GM18526 (cell line): ENCODE data around the gene CASP12.

Experiments used
- POLR2A ChIP-seq: IDR thresholded peaks from 3 replicates; pipeline ENCODE4 v1.6.1; 2011; ENCODE audit not compliant: insufficient read length; ENCODE audit errors: extremely low read depth

CASP12 gene

GRCh38 chr11:104905271-104905670, 7.0 kb upstream of the CASP12 start:
- TF ChIP-seq POLR2A, result no peak

- TF ChIP-seq POLR2A, result no peak
Measured at GRCh38 chr11:104899226-104899625, 966 bp upstream of the CASP12 start.

- no peak for TF ChIP-seq POLR2A
Measured at GRCh38 chr11:104898685-104899013, 389 bp upstream of the CASP12 start.

GRCh38 chr11:104895634-104896033, 2.6 kb downstream of the CASP12 start:
- TF ChIP-seq POLR2A, result no peak

- no peak for TF ChIP-seq POLR2A
Measured at GRCh38 chr11:104893876-104894275, 4.4 kb downstream of the CASP12 start.

GRCh38 chr11:104892723-104893511, 5.3 kb downstream of the CASP12 start:
- TF ChIP-seq POLR2A, result no peak

- no peak for TF ChIP-seq POLR2A
Measured at GRCh38 chr11:104891135-104891534, 7.1 kb downstream of the CASP12 start.

GRCh38 chr11:104883342-104883741, 14.9 kb downstream of the CASP12 start:
- no peak for TF ChIP-seq POLR2A

GRCh38 chr11:104881117-104881794, 17.0 kb downstream of the CASP12 start:
- no peak for TF ChIP-seq POLR2A

- no peak for TF ChIP-seq POLR2A
Measured at GRCh38 chr11:104879514-104880190, 18.6 kb downstream of the CASP12 start.

GRCh38 chr11:104876861-104877431, 21.3 kb downstream of the CASP12 start:
- TF ChIP-seq POLR2A, result no peak

GRCh38 chr11:104876324-104876723, 21.9 kb downstream of the CASP12 start:
- no peak for TF ChIP-seq POLR2A

- no peak for TF ChIP-seq POLR2A
Measured at GRCh38 chr11:104873252-104873651, 25.0 kb downstream of the CASP12 start.

GRCh38 chr11:104872393-104872792, 25.9 kb downstream of the CASP12 start:
- TF ChIP-seq POLR2A, result no peak

GRCh38 chr11:104870910-104871309, 27.4 kb downstream of the CASP12 start:
- no peak for TF ChIP-seq POLR2A

- TF ChIP-seq POLR2A, result no peak
Measured at GRCh38 chr11:104866815-104867214, 31.4 kb downstream of the CASP12 start.
